Measurements from ENCODE around the gene NDRG4.

The NDRG4 gene

DNA sequence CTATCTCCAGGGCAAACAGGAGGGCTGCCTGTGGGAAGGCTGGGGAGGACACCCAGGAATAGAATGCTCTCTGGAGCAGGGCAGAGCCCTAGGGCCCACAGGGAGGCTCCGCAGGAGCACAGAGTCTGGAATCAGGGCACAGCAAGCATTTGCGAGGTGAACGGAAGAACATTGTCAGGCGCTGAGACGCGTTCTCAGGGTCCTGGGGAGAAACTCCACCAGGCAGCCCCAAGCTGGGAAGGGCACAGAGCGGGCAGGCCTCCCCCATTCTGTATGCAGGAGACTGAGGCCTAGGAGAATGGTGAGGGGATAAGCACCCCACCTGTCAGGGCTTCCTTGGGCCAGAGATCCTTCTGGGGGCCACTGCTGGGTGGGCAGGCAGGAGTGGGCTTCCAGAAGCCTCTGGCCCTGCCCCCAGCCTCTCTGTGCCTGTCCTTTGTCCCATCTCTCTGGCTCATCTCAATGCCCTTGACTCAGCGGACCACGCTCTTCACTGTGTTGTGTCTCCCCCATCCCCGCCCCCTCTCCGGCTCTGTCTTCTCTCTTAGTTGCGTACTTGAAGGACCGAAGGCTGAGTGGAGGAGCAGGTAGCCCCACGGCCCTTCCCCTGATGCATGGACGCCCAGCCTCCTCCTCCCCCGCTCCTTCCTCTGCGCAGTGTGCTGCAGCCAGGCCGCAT is 10.3 kb downstream of the NDRG4 start:
- no peak for DNase-seq (ENCODE audit: low read depth)

DNA sequence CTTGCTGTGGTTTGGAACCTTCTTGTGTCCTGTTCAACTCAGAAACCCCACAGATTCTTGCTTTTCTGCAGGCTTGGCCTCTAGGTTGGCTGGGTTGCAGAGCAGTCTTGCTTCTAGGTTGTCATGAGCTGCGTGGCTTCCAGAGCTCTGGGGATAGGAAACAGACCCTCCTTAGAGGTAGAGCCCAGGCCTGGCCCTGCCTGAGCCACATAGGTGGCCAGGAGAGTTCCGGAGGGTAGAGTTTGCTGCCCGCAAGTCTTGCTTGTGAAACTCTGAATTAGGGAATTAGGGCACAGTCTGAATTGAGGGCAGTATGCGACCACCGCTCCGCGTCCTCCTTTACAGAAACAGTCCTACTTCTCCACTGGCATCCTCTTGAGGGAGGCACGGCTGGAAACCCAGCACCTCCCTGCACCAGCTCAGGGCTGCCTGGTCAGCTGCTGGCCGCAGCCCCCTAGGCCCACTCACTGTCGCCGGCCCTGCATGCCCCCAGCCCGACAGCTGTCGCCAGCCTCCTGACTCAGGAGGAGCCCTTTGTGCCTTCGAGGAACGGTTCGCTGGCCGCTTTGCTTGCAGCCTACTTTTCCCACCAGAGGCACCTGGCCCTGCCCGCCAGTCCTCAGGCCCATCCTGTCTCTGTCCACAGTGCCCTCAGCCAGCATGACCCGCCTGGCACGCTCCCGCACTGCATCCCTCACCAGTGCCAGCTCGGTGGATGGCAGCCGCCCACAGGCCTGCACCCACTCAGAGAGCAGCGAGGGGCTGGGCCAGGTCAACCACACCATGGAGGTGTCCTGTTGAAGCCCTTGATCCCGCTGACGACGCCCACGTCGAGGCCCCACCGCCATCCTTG is 11.1 kb downstream of the NDRG4 start:
- DNase-seq (ENCODE audit: low read depth) = no peak

DNA sequence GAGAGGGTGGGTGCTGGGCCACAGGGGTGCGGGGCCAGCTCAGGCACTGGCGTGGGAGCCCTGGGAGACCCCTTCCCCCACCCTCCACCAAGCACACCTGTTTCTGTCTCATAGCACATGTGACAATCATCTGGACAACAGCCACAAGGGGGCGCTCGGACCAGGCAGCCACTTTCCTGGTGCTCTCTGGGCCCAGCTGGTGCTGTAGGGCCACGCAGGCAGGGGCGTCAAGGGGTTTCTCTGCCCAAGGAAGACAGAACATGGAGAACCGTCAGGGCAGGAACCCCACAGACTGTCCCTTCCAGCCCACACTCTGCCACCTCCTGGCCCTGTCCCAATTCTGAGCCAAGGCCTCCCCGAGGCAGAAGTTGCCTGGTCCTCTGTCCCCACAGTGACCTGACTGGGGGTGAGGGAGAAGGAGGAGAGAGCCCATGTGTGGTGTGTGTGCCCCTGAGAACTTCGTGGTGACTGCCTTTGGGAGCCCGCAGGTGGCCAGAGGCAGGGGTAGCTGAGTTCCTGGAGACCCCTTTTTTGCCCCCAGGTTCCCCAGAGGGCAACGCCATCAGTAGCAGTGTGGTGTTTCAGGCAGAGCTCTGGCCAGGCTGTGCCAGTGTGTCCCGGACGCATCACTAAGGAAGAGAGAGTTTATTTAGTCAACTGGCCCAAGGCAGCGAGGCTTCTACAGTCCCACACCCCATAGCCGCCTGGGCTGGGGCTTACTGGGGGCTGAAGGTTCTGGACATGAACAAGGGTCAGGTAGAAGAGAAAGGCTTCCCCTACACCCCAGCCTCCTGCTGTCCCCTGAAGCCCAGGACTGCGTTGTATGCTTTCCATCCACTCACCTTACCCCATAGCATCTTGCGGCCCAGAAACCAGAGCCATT is 12.2 kb downstream of the NDRG4 start:
- DNase-seq (ENCODE audit: low read depth) = peak; percentile 80

DNA sequence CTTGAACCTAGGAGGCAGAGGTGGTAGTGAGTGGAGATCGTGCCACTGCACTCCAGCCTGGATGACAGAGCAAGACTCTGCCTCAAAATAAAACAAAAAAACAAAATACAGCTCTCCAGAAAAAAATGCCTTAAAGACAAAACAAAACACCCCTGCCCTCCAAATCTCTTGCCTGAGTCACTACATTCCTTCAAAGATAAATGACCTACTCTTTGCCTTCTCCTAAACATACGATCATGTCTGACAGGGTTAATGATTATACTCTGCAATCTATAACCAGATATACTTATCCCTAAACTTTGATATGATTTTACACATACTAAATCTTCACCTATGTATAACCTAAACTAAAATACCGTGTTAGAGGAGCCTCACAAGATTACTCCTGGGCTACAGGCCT is 13.9 kb downstream of the NDRG4 start:
- DNase-seq (ENCODE audit: low read depth) = peak; percentile 31

DNA sequence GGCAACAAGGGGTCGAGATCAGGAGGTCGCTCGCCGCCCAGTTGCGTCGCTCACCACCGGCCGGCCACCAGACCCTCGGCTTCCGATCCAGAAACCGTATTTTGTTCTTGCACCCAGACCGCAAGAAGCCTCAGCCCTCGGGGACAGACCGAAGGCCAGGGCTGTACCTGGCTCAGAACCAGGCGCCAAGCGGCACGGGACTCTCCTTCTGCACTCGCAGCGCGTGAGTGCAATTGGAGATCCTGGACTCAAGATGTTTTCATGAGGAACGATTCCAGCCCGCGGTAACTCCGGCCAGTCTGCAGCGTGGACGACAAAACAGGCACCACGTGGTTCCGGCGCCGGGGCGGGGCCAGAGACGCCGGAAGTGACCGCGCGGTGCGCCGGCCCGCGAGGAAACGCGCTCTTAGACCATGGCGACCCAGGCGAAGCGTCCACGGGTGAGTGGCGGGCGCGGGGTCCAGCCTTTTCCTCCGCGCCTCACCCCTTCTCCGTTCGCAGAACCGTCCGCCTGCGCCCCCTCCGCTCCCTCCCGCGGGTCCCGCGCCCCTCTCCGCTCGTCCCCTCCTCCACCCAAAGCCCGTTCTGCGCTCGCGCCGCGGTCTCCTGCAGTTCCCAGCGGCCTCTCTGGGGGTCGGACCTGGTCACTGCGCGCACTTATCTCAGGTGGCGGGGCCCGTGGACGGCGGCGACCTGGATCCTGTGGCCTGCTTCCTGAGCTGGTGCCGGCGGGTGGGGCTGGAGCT is 15.4 kb downstream of the NDRG4 start, which contains the start of gene SETD6:
Gene SETD6, plus strand, starts transcription at position 393 of the 746 bp plus-strand sequence. Its CDS starts 21 bp downstream, at position 414.
- peak; percentile 87 for DNase-seq (ENCODE audit: low read depth)

DNA sequence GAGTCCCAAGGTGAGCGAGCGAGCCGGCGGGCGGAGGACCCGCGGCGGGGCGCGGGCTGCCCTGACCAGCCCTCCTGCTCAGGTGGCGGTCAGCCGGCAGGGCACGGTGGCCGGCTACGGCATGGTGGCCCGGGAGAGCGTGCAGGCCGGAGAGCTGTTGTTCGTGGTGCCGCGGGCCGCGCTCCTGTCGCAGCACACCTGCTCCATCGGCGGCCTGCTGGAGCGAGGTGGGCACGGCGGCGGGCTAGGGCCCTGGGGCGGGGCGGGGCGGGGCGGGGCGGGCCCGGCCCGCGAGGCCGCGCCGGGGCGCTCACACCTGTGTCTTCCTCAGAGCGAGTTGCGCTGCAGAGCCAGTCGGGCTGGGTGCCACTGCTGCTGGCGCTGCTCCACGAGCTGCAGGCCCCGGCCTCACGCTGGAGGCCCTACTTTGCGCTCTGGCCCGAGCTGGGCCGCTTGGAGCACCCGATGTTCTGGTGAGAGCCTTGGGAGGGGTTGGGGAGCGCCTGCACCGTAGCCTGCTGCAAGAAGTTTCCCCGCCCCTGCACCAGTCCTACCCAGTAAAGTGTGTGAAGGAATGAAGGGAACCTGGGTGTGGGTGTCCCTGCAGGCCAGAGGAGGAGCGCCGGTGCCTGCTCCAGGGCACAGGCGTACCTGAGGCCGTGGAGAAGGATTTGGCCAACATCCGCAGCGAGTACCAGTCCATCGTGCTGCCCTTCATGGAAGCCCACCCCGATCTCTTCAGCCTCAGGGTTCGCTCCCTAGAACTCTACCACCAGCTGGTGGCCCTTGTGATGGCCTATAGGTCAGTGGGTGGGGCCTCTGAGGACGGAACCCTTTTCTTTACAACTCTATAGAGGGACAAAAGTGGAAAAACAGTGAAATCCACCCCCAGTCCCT is 16.2 kb downstream of the NDRG4 start:
- DNase-seq (ENCODE audit: low read depth) = peak; percentile 46

DNA sequence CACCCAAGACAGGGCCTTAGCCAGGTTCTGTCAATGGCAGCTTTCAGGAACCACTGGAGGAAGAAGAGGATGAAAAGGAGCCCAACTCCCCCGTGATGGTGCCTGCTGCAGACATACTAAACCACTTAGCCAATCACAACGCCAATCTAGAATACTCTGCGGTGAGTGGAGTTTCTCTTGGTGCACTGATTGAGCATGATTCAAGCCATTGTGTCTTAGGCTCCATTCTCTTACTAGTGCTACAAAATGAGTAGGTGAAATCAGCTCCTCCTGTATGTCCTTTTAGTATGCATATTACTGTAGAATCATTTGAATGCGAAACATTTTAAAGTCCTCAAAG is 16.8 kb downstream of the NDRG4 start:
- DNase-seq (ENCODE audit: low read depth) = no peak

DNA sequence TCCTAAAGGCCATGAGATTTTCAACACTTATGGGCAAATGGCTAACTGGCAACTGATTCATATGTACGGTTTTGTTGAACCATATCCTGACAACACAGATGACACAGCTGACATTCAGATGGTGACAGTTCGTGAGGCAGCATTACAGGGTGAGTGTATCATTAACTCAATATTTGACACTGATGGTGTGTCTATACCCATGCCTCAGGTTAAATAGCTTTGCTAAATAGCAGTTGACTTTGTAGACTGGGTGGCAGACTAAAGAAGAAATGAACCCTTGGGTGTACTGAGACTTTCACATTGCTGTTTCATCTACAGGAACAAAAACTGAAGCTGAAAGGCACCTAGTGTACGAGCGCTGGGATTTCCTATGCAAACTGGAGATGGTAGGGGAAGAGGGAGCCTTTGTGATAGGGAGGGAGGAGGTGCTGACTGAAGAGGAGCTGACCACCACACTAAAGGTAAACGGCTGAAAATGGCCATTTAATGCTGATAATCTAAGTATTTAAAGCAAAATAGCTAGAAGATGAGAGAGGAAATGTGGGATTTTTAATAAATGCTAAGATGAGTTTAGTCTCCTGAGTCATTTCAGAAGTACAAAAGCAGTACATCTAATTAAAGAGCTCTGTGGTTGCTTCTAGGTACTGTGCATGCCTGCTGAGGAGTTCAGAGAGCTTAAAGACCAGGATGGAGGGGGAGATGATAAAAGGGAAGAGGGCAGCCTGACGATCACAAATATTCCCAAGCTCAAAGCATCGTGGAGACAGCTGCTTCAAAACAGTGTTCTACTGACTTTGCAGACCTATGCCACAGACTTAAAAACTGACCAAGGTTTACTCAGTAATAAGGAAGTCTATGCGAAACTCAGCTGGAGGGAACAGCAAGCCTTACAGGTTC is 18.4 kb downstream of the NDRG4 start:
- no peak for DNase-seq (ENCODE audit: low read depth)

DNA sequence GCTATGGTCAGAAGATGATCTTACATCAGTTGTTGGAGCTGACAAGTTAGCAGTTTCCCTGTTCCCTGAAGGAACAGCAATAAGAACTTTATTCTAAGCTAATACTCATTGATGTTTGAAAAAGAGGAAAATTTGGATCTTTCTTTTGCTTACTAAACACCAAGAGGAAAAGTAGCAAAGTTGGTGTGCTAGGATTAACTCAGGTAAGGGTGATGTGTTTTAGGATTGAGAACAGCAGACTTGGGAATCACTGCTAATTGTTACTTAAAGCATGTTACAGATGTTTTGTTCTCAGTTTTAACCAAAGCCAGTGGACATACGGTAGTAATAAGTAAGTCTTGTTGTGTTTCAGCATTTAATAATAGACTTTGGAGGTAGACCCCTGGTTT is 19.0 kb downstream of the NDRG4 start:
- no peak for DNase-seq (ENCODE audit: low read depth)

DNA sequence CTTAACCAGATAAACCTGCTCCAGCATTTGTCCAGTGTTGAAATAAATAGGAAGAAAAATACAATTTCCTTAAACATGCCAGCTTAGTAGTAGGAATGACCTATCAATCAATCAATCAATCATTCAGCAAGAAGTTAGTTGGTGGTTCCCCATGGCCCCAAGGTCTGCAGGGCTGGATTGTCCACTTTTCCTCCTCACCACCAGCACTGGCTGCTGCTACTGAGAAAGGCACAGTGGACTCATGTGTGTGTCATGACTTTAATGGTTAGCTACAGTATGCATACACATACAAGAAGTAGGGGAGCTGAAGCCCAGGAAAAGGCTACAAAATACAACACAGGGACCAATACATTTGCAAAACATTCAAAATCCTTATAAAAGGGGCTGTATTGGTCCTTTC is 19.8 kb downstream of the NDRG4 start:
- no peak for DNase-seq (ENCODE audit: low read depth)

DNA sequence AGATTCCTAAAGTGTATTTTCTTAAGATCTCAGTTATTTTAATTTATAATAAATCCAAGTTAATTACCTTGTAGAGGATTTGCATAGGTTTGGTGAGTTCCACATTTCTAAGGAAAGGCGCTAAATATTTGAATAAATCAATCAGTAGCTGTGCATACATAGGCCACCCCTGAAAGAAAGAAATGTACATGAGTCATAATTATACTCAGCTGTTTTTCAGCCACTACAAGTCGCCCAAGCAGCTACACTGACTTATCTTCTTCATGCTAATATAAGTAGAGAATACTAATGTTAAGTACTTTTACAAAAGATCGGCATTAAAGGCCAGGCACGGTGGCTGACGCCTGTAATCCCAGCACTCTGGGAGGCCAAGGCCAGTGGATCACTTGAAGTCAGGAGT is 30.2 kb downstream of the NDRG4 start:
- no peak for DNase-seq (ENCODE audit: low read depth)

DNA sequence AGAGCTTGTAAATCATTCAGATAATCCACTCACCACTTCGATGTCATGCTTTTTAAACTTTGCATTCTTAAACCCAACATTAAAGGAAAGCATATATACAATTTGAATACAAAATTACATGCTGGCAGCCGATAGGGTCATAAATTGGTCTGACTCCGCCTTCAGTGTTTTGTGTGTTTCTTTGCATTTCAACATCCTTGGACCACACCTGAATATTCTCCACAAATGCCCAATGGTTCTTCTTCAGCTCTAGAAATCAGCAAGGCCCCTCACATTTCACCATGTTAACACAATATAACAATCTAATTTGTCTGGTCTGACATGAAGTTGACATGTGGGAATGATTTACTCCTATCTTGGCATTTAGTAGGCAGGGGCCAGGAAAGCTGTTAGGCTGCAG is 32.5 kb downstream of the NDRG4 start:
- no peak for DNase-seq (ENCODE audit: low read depth)

DNA sequence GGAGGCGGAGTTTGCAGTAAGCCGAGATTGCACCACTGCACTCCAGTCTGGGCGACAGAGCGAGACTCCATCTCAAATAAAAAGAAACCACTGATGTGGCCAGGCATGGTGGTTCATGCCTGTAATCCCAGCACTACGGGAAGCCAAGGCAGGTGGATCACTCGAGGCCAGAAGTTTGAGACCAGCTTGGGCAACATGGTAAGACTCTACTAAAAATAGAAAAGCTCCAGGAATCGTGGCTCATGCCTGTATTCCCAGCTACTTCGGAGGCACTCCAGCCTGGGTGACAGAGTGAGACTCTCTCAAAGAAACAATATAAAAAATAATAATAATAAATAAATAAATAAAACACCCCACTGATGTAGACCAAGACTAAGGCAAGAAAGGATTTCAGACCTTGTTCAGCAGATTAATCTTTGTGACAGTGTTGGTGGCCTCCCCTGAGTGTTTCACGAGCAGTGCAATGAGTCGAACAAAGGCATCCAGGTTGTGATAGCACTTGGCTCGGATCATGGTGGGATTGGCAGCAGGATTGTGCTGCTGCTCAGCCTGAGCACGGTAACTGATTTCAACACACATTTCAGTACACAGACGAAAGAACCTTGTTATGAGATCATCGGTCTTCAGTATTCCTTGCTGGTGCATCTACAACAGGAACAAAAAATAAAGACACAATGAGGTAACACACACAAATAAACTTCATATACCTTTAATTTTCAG is 34.0 kb downstream of the NDRG4 start:
- no peak for DNase-seq (ENCODE audit: low read depth)

DNA sequence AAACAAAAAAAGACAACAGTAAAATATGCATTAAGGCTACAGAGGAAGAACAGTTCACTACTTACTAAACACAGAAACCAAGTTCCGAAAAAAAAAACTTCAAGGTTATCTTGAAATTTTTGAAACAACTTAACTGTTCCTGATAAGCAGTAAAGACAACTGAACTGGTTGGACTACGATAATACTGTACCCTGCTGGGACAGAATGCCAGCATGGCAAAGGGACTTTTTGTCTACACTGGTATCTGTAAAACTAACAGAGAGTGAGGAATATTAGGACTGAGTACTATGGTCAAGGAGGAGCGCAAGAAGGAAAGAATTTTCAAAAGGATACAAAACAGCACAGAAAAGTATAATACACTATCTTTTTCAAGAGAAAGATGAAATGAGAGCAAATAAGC is 35.2 kb downstream of the NDRG4 start:
- no peak for DNase-seq (ENCODE audit: low read depth)

DNA sequence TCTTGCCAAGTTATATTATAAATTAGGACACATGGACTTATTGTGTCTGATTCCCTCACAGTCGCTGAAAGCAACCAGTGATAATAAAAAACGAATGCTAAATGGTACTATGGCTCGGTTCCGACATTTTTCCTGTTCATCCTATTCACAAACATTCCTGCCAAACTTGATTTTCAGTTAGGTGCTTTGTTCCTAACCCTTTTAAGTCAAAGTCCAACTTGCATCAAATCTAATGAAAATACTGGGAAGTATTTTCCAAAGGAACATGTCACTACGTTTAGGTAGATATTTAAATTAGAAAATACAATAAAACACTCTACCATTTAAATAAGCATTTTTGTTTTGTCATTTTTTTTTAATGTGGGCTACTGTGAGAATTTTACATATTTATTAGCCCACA is 36.3 kb downstream of the NDRG4 start:
- DNase-seq (ENCODE audit: low read depth) = no peak

DNA sequence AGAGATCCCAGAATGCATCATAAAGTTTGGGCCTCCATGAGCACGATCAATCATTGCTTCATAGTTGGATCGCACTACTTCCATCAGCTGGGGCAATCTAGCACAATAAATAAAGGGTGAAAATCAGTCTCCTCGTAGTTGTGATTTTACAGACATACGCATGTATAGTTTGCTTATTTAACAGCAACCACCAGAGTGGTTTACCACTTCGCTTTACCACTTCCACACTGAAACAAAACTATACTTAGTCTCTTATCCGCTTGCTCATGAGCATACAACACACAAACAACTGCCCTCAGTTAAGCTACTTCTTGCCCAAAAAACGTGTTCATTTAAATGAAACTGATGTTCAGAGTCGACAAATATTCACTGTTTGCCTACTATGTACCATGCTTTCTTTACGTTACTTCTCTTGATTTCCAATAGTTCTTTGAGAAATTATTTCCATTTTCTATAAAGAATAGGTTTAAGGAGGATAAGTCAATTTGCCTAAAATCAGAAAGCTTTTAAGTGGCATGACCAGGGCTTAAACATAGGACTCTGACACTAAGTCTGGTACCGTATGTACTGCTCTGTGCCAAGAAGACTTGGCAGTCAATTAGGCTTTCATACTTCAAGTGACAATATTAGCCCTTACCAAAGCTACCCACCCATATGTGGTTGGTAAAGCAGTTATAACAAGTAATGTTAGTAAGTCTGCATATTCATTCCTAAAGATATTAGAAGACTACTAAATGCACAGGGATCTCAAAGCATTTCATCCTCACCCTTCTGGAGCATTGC is 37.4 kb downstream of the NDRG4 start:
- no peak for DNase-seq (ENCODE audit: low read depth)

DNA sequence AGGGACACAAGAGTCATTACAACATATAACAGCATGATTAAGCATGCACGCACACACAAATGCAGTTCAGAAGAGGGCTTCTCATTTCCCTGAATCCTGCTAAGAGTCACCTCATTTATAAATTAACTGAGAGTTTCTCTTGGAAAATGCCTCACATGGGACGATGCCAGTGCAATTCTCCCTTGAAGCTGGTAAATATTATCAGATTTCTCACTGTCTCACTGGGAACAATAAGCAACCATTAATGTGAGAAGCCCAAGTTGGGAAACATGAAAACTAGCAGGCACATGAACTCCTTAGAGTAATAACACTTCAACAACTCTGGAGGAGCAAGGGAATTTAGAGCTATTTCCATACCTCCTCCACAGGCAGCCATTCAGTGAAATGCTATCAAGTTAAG is 41.8 kb downstream of the NDRG4 start:
- DNase-seq (ENCODE audit: low read depth) = no peak

DNA sequence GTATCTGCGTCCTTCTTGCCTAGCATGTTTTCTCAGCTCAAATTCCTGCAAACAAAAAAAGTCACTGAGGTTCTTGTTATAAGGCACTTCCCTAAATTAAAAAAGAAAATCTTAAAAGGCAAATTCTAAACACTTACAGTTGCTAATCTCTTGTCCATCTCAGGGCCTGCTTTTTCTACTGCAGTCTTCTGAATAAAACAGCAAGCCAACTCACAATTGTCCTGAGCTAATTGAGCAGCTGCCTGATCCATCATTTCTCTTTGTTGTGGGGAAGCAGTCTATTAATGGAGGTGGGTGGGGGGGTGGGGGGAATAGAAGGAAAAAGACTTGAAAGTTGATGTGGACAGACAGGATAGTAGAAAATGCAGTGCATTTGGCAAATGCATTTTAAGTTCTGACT is 42.3 kb downstream of the NDRG4 start:
- no peak for DNase-seq (ENCODE audit: low read depth)

Measured in ELR (cell line).